HG03060 (cell line): ENCODE measurements around the gene RPN2.
"Not testable (repeated sequence)": the region's sequence is repeated elsewhere in the genome, so short reads cannot be mapped to it uniquely, and the experiment has no call there.

Experiments used
- ATAC-seq: cut with Tn5 transposase; IDR thresholded peaks from one replicate; pipeline ENCODE4 v1.9.1; 2021; ENCODE audit warnings: low read depth, moderate number of reproducible peaks; ENCODE audit not compliant: unreplicated experiment

The RPN2 gene

DNA sequence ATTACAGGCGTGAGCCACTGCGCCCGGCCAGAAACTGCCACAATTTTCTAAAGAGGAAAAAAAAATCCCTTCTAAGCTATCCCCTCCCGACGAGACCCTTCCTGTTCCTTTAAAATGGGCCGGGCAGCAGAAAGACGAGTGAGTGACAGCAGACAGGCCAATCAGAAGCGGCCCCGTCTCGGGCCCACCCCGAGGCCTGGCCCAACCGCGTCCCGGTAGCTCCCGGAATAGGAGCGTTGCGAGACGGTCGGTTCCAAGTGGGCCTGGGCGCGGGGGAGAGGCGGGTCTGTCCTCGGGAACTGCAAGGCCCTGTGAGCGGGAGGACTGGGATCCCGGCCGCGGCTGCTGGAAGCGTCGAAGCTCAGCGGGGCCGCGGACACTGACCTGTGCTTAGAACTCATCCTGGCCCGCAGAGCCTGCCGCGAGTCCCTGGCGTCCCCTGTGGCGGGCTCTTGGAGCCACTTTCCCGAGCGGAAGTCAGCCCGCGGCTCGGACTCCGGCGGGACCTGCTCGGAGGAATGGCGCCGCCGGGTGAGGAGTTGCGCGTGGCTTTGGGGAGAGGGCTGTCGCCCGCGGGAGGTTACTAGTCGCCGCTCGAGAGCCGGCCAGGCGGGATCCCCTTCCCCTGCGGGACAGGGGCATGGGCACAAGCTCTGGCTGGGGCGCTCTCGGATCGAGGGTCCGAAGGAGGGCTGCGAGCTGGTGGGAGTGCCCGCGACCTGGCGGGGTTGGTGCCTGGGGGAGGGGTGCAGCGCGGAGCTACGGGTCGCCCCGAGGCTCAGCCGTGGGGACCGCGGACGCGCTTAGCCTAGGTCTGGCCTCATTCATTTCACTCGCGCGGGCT lies at the start of gene RPN2, which contains the start of gene MROH8:
RPN2 (plus strand) TSS at position 492 of the 844 bp plus-strand sequence; CDS start at position 519, 27 bp downstream.
MROH8 (minus strand) TSS at position 710 of the 844 bp plus-strand sequence.
- peak; percentile 65 for ATAC-seq

DNA sequence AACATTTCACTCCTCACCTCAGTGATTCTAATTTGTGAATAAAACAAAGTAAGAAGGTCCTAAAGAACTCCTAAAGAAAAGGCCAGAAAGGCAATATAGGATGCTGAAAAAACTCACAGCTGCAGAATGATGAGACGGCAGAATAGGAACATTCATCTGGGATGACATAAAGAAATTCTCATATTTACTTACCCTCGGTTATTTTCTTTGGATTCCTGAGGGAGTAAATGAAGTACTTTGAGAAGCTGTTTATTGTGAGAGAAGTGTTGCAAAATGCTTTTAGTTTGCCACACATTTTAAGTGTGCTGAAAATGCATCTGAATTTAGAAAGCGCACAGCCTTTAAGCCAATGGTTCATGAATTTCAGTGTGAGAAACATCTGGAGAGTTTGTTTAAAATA lies 47.6 kb upstream of the RPN2 start:
- no peak for ATAC-seq

GRCh38 chr20:37133952-37134351 lies 45.2 kb upstream of the RPN2 start:
- no peak for ATAC-seq

GRCh38 chr20:37137547-37137946 lies 41.6 kb upstream of the RPN2 start:
- no peak for ATAC-seq

DNA sequence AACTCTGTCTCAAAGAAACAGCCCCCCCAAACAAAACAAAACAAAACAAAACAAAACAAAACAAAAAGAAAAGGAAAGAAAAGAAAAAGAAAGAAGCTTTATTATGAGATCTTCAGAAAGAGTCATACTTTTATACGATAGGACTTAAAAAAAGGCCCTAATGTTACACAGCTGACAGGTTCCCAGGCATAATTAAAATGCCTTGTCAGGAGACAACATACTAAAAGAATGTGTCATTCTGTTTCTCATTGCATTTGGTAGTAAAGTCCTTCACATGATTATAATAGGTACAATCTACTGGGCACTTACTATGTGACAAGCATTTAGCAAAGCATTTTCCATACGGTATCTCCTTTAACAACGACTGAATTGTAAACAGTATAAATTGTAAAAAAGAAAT lies 36.4 kb upstream of the RPN2 start:
- no peak for ATAC-seq

DNA sequence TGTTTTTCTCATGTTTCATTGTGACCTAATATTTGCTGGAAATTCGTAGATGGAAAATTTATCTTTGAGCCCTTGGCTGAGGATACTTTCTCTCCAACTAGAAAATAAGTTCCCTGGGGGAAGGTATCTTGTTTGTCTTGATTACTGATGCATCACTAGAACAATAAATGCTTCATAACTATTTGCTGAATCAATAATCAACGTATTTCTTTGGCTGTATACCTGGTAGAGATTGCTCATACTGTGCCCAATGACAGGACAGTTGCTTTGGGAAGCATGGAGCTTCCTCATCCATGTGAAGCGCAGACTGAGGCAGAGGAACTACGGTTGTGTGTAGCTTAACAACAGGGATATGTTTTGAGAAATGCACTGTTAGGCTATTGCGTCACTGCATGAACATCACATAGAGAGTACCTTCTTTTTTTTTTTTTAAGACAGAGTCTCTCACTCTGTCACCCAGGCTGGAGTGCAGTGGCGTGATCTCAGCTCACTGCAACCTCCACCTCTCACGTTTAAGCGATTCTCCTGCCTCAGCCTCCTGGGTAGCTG lies 34.2 kb upstream of the RPN2 start:
- no peak for ATAC-seq

DNA sequence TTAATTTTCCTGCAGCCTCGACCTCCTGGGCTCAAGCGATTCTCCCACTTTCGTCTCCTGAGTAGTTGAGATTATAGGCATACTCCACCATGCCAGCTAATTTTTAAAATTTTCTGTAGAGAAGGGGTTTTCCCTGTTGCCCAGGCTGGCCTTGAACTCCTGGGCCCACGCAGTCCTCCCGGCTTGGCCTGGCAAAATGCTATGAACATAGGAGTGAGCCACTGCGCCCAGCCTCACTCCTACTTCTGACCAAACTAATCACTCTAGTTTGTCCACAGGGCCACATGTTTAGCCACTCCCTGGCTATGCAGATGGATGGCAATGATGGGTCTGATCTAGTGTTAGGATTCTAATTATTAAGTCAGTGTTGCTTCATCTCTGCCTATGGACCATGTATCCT lies 31.9 kb upstream of the RPN2 start:
- no peak for ATAC-seq

- ATAC-seq, result not testable (repeated sequence)
Measured at GRCh38 chr20:37150864-37151263, 28.3 kb upstream of the RPN2 start.

DNA sequence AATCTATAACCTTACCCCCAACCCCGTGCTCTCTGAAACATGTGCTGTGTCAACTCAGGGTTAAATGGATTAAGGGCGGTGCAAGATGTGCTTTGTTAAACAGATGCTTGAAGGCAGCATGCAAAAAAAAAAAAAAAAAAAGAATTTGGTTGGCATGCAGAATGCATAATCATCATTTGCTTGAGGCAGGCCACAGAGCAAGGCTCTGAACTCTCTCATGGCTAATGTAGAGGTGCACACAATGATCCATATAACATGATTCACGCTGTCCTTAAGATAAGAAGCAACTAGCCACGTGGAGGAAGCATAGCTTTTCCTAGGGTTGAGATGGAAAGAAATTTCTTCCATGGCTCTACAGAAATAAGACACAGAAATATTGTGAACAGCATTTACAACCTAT lies 27.6 kb upstream of the RPN2 start:
- no peak for ATAC-seq

- no peak for ATAC-seq
Measured at GRCh38 chr20:37152284-37152683, 26.8 kb upstream of the RPN2 start.

DNA sequence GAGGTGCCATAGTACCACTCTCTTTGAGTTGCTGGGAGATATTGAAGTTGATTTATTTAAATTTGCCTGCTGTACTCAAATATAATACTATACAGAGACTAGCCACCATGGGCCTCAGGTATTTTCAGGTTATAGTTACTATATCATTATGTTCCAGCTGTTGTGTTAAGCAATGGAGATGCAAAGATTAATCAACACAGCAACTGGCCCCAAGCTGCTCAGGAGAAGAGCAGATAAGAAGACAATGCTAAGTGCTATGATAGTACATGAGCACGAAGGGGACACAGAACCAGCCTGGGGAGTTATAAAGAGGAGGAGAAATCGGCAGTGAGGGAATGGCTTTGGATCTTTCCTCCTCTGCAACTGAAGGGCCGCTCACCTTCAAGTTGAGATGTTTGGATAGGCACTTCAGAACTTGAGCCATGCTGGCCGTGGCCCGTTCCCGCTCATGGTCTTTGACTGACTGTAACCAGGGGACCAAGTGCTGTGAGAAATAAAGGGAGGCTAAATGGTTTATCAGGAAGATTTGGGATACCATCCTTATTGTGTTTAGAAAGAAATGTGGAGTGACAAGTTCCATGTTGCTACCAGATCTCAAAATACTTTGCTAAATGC lies 24.3 kb upstream of the RPN2 start:
- ATAC-seq, result no peak

- no peak for ATAC-seq
Measured at GRCh38 chr20:37155987-37156386, 23.1 kb upstream of the RPN2 start.

DNA sequence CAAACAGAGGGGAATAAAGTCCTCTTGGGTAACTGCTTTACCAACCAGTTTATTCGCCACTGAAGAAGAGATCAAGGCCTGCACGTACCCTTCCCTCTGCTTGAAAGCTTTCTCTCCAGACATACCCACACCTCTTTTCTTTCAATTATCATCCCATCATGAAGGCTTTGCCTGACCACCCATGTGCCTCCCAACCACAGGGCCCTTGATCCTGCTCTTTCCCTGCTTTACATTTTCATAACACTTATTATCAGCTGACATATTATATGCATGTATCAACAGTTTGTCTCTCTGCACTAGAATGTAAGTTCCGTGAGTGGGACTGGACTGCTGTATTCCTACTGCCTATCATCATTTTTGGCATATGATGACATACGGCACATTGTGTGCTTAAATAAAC lies 20.9 kb upstream of the RPN2 start:
- ATAC-seq, result no peak

- ATAC-seq, result no peak
Measured at GRCh38 chr20:37160683-37161082, 18.4 kb upstream of the RPN2 start.

DNA sequence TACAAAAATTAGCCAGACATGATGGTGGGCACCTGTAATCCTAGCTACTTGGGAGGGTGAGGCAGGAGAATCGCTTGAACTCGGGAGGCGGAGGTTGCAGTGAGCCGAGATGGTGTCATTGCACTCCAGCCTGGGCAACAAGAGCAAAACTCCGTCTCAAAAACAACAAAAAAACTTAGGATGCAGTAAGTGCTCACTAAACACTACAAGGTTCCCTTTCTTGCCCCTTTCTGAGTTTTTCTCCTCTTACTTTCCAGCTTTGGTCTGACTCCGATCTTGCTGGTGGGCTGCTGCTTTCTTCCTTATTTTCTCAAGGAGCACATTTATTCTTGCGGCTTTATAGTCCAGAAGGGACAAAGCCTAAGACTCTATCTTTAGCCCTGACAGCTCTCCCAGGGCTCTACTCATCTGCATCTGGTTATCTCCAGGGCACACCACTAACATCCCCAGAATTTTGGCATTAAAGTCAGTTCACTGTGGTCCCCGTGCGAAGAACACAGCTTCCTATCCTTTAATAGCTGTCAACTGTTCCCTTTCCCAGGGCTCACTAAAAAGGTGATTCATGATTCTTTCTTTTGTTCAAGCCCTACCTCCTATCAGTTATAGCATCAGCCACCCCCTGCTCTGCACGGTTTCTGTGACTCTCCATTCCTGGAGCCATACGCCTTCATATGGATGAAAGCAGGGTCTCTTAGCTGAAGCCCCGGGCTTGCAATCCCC lies 17.1 kb upstream of the RPN2 start:
- ATAC-seq, result no peak

GRCh38 chr20:37162646-37163045 lies 16.5 kb upstream of the RPN2 start:
- no peak for ATAC-seq

GRCh38 chr20:37163832-37164554 lies 15.1 kb upstream of the RPN2 start:
- ATAC-seq, result no peak

DNA sequence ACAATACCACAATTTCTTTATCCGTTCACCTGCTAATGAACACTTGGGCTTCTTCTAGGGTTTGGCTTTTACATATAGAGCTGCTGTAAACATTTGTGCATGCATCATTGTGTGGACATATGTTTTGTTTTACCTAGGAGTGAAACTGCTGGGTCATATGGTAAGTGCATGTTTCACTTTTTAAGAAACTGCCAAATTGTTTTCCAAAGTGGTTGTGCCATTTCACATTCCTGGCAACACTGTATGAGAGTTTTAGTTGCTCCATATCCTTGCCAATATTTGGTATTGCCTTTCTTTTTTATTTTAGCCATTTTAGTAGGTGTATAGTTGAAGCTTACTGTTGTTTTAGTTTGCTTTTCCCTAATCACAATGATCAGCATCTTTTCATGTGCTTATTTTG lies 14.1 kb upstream of the RPN2 start:
- no peak for ATAC-seq

- no peak for ATAC-seq
Measured at GRCh38 chr20:37166867-37167266, 12.3 kb upstream of the RPN2 start.

DNA sequence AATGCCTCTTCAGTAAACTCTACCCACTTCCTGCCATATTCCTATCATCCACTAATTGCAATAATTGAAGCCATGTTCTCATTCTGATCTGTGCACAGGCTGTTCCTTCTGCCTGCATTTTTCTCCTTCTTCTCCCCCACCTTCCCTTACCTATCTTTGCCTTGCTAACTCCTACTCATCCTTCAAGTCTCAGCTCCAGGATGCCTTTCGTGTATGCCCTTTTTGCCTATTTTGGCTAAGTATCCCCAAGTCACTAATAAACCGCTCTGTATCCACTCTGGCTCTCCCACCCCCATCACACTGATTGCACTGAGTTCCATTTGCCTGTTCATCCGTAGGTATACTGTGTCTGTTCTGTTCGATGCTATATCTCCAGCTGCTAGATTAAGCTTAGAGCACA lies 6.3 kb upstream of the RPN2 start:
- no peak for ATAC-seq
